Measurements from ENCODE around the gene RNF7. TPM values are rescaled to one million over a fixed set of nuclear protein-coding genes. Genes with fewer than 3 reads are reported as not detected.

RNF7 gene
- polyA plus RNA-seq, 1 donor = 110 TPM

DNA sequence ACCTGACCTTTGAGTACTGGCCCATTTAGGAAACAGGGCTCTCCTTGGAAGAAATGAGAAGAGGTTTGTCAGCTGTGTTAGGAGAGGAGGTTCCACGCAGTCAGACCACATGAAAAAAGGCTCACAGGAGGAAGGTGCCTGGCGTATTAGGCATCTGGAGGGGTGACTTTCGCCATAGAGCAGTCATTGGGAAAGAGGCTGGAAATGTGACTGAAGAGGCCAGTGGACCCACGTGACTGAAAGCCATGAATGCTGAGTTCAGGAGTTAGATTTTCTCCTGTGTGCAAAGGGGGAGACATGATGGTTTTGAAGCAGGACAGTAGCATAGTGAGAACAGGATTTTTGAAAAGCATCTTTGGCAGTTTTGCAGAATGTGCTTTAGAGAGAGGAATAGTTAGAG is 29.7 kb upstream of the RNF7 start:
- Histone ChIP-seq H3K36me3 (ENCODE audit: control insufficient read depth, insufficient read depth, low read length) (no peaks in the 10 kb centered on the region), H3K27me3 (ENCODE audit: control insufficient read depth, insufficient read depth, low read length) (no peaks in the 10 kb centered on the region), H3K4me3 (ENCODE audit: low read length) (no peak overlapping the region), H3K27ac (ENCODE audit: low read length) (no peak overlapping the region), H3K9me3 (ENCODE audit: control insufficient read depth, low read depth, low read length) (no peaks in the 10 kb centered on the region), H3K4me1 (ENCODE audit: control insufficient read depth, insufficient read depth, low read length) (no peaks in the 10 kb centered on the region)
- 83% methylated on average over 1 of the region's 4 CpGs for WGBS (ENCODE audit: insufficient coverage, low lambda C conversion rate)
- DNase-seq = no peak

GRCh38 chr3:141709126-141709770 is 28.9 kb upstream of the RNF7 start:
- DNase-seq = no peak
- 100% methylated on average over 1 of the region's 7 CpGs for WGBS (ENCODE audit: insufficient coverage, low lambda C conversion rate)
- no peaks in the 10 kb centered on the region for H3K9me3 ChIP-seq (ENCODE audit: control insufficient read depth, low read depth, low read length)

GRCh38 chr3:141710121-141710520 is 28.0 kb upstream of the RNF7 start:
- Histone ChIP-seq H3K4me1 (ENCODE audit: control insufficient read depth, insufficient read depth, low read length) (no peaks in the 10 kb centered on the region), H3K9me3 (ENCODE audit: control insufficient read depth, low read depth, low read length) (no peaks in the 10 kb centered on the region), H3K36me3 (ENCODE audit: control insufficient read depth, insufficient read depth, low read length) (no peaks in the 10 kb centered on the region), H3K27ac (ENCODE audit: low read length) (no peak overlapping the region), H3K4me3 (ENCODE audit: low read length) (no peak overlapping the region), H3K27me3 (ENCODE audit: control insufficient read depth, insufficient read depth, low read length) (no peaks in the 10 kb centered on the region)
- WGBS (ENCODE audit: insufficient coverage, low lambda C conversion rate) = no CpG with 5 or more reads among the region's 6 CpGs
- DNase-seq = no peak

More at GRCh38 chr3:141709126-141709770, 28.9 kb upstream of the RNF7 start:
- Histone ChIP-seq H3K27me3 (ENCODE audit: control insufficient read depth, insufficient read depth, low read length) (no peaks in the 10 kb centered on the region), H3K4me1 (ENCODE audit: control insufficient read depth, insufficient read depth, low read length) (no peaks in the 10 kb centered on the region), H3K4me3 (ENCODE audit: low read length) (no peak overlapping the region), H3K36me3 (ENCODE audit: control insufficient read depth, insufficient read depth, low read length) (no peaks in the 10 kb centered on the region), H3K27ac (ENCODE audit: low read length) (no peak overlapping the region)

- DNase-seq = no peak
- no peaks in the 10 kb centered on the region for H3K9me3 ChIP-seq (ENCODE audit: control insufficient read depth, low read depth, low read length)
- no peaks in the 10 kb centered on the region for H3K4me1 ChIP-seq (ENCODE audit: control insufficient read depth, insufficient read depth, low read length)
- H3K27me3 ChIP-seq (ENCODE audit: control insufficient read depth, insufficient read depth, low read length) = no peaks in the 10 kb centered on the region
- no peaks in the 10 kb centered on the region for H3K36me3 ChIP-seq (ENCODE audit: control insufficient read depth, insufficient read depth, low read length)
- no CpG with 5 or more reads among the region's 6 CpGs for WGBS (ENCODE audit: insufficient coverage, low lambda C conversion rate)
- H3K4me3 ChIP-seq (ENCODE audit: low read length) = no peak overlapping the region
- no peak overlapping the region for H3K27ac ChIP-seq (ENCODE audit: low read length)
Measured at GRCh38 chr3:141710888-141711616, 27.0 kb upstream of the RNF7 start.

- Histone ChIP-seq H3K4me3 (ENCODE audit: low read length) (no peak overlapping the region), H3K27ac (ENCODE audit: low read length) (no peak overlapping the region), H3K36me3 (ENCODE audit: control insufficient read depth, insufficient read depth, low read length) (no peaks in the 10 kb centered on the region), H3K4me1 (ENCODE audit: control insufficient read depth, insufficient read depth, low read length) (no peaks in the 10 kb centered on the region), H3K27me3 (ENCODE audit: control insufficient read depth, insufficient read depth, low read length) (no peaks in the 10 kb centered on the region), H3K9me3 (ENCODE audit: control insufficient read depth, low read depth, low read length) (no peaks in the 10 kb centered on the region)
- 100% methylated on average over 1 of the region's 1 CpG for WGBS (ENCODE audit: insufficient coverage, low lambda C conversion rate)
- DNase-seq = no peak
Measured at GRCh38 chr3:141714671-141715070, 23.4 kb upstream of the RNF7 start.

DNA sequence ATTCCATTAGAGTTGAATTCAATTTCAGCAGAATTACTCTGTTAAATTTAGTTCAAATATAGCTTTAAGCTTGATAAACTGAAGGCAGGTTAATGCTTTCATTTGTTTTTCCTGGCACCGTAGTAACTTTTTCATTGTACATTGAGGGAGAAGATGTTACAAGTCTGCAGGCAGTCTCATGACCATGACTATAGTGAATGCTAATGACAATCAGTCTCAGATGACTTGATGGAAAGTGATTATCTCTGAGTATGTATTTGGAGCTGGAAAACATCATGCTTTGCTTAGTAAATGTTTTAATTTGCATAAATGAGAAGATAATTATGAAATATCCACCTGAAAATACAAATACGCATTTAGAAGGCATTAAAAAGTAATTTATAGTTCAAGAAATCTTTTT is 16.0 kb upstream of the RNF7 start:
- no peak overlapping the region for H3K27ac ChIP-seq (ENCODE audit: low read length)
- no peak for DNase-seq
- WGBS (ENCODE audit: insufficient coverage, low lambda C conversion rate) = 90% methylated on average over 2 of the region's 2 CpGs
- no peaks in the 10 kb centered on the region for H3K9me3 ChIP-seq (ENCODE audit: control insufficient read depth, low read depth, low read length)
- no peaks in the 10 kb centered on the region for H3K36me3 ChIP-seq (ENCODE audit: control insufficient read depth, insufficient read depth, low read length)
- H3K4me3 ChIP-seq (ENCODE audit: low read length) = no peak overlapping the region
- no peaks in the 10 kb centered on the region for H3K27me3 ChIP-seq (ENCODE audit: control insufficient read depth, insufficient read depth, low read length)
- no peaks in the 10 kb centered on the region for H3K4me1 ChIP-seq (ENCODE audit: control insufficient read depth, insufficient read depth, low read length)

GRCh38 chr3:141722648-141723047 is 15.4 kb upstream of the RNF7 start:
- Histone ChIP-seq H3K27ac (ENCODE audit: low read length) (no peak overlapping the region), H3K9me3 (ENCODE audit: control insufficient read depth, low read depth, low read length) (no peaks in the 10 kb centered on the region), H3K4me3 (ENCODE audit: low read length) (no peak overlapping the region), H3K27me3 (ENCODE audit: control insufficient read depth, insufficient read depth, low read length) (no peaks in the 10 kb centered on the region), H3K36me3 (ENCODE audit: control insufficient read depth, insufficient read depth, low read length) (no peaks in the 10 kb centered on the region), H3K4me1 (ENCODE audit: control insufficient read depth, insufficient read depth, low read length) (no peaks in the 10 kb centered on the region)
- DNase-seq = no peak
- 80% methylated on average over 1 of the region's 2 CpGs for WGBS (ENCODE audit: insufficient coverage, low lambda C conversion rate)

DNA sequence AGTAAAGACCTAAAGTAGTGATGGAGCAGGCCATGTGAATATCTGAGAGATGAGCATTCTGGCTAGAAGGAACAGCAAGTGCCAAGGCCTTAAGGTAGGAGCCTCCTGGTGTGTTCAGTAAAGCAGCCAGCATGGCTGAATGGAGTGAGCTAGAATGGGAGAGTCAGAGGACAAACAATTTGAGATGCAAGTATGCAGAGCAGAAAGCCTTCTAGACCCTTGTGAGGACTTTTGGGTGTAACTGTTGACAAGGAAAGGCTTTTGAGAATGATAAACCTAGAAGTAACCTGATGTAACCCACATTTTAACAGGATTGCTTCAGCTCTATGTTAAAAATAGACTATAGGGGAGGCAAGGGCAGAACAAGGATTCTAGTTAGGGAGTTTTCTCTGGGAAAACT is 14.8 kb upstream of the RNF7 start:
- Histone ChIP-seq H3K9me3 (ENCODE audit: control insufficient read depth, low read depth, low read length) (no peaks in the 10 kb centered on the region), H3K27me3 (ENCODE audit: control insufficient read depth, insufficient read depth, low read length) (no peaks in the 10 kb centered on the region), H3K36me3 (ENCODE audit: control insufficient read depth, insufficient read depth, low read length) (no peaks in the 10 kb centered on the region), H3K4me3 (ENCODE audit: low read length) (no peak overlapping the region), H3K4me1 (ENCODE audit: control insufficient read depth, insufficient read depth, low read length) (no peaks in the 10 kb centered on the region), H3K27ac (ENCODE audit: low read length) (no peak overlapping the region)
- DNase-seq = no peak

DNA sequence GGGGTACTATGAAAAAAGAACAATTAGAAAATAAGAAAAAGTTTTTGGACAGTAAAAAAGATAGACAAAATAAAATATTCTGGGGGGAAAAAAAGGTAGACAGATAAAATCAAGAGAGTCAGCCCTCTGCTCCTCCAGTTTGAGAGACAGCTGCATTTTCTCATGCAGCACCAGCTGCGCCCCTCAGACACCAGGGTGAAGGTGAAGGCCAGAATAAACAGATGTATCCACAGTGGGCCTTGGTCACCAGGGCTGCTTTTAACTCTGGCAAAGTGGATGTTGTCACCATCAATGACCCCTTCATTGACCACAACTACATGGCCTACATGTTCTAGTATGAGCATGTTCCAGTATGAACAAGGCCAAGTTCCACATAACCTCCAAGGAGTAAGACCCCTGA is 13.9 kb upstream of the RNF7 start:
- Histone ChIP-seq H3K4me3 (ENCODE audit: low read length) (no peak overlapping the region), H3K27me3 (ENCODE audit: control insufficient read depth, insufficient read depth, low read length) (no peaks in the 10 kb centered on the region), H3K9me3 (ENCODE audit: control insufficient read depth, low read depth, low read length) (no peaks in the 10 kb centered on the region), H3K27ac (ENCODE audit: low read length) (no peak overlapping the region), H3K4me1 (ENCODE audit: control insufficient read depth, insufficient read depth, low read length) (peaks cover 4% of the 10 kb centered on the region), H3K36me3 (ENCODE audit: control insufficient read depth, insufficient read depth, low read length) (no peaks in the 10 kb centered on the region)
- WGBS (ENCODE audit: insufficient coverage, low lambda C conversion rate) = no CpG with 5 or more reads among the region's 1 CpG
- no peak for DNase-seq

DNA sequence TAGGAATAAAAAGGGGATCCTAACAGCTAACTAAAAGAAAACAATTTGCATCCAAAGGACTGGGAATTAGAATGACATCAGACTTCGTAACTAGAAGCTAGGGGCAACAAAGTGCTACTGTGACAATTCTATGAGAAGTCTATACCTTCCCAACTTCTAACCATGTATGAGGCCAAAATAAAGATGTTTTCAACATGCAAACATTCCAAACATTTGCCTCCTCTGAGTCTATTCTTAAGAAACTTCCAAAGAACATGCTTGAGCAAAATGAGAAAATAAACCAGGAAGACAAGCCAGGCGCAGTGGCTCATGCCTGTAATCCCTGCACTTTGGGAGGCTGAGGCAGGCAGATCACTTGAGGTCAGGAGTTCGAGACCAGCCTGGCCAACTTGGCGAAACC is 13.1 kb upstream of the RNF7 start:
- Histone ChIP-seq H3K27ac (ENCODE audit: low read length) (no peak overlapping the region), H3K36me3 (ENCODE audit: control insufficient read depth, insufficient read depth, low read length) (no peaks in the 10 kb centered on the region), H3K4me3 (ENCODE audit: low read length) (no peak overlapping the region), H3K9me3 (ENCODE audit: control insufficient read depth, low read depth, low read length) (no peaks in the 10 kb centered on the region), H3K4me1 (ENCODE audit: control insufficient read depth, insufficient read depth, low read length) (peaks cover 4% of the 10 kb centered on the region), H3K27me3 (ENCODE audit: control insufficient read depth, insufficient read depth, low read length) (no peaks in the 10 kb centered on the region)
- no peak for DNase-seq
- WGBS (ENCODE audit: insufficient coverage, low lambda C conversion rate) = no CpG with 5 or more reads among the region's 4 CpGs

GRCh38 chr3:141726483-141726882 is 11.6 kb upstream of the RNF7 start:
- no peaks in the 10 kb centered on the region for H3K27me3 ChIP-seq (ENCODE audit: control insufficient read depth, insufficient read depth, low read length)

More at GRCh38 chr3:141726483-141726882, 11.6 kb upstream of the RNF7 start:
- no peak for DNase-seq
- 60% methylated on average over 1 of the region's 1 CpG for WGBS (ENCODE audit: insufficient coverage, low lambda C conversion rate)
- Histone ChIP-seq H3K9me3 (ENCODE audit: control insufficient read depth, low read depth, low read length) (no peaks in the 10 kb centered on the region), H3K27ac (ENCODE audit: low read length) (no peak overlapping the region), H3K36me3 (ENCODE audit: control insufficient read depth, insufficient read depth, low read length) (no peaks in the 10 kb centered on the region), H3K4me1 (ENCODE audit: control insufficient read depth, insufficient read depth, low read length) (peaks cover 4% of the 10 kb centered on the region), H3K4me3 (ENCODE audit: low read length) (no peak overlapping the region)
